GM12892 (cell line): ENCODE measurements around the gene HEXB. TPM values are rescaled to one million over a fixed set of nuclear protein-coding genes. Genes with fewer than 3 reads are reported as not detected.
A peak's percentile ranks its signal among the peaks of the same experiment; 100 is the strongest.

Experiments used
- DNase-seq: peaks from one replicate; pipeline ENCODE4 v3.0.0; 2011; ENCODE audit not compliant: insufficient read length
- FAIRE-seq: peaks from 2 replicates; lab custom pipeline; 2011; peaks lifted over from hg19 to GRCh38; lab: Jason Lieb, UNC
- POLR2A ChIP-seq: IDR thresholded peaks from 2 replicates; pipeline ENCODE4 v1.6.1; 2011; ENCODE audit warnings: low read depth, low read length, control low read depth
- POLR2AphosphoS5 ChIP-seq: IDR thresholded peaks from 2 replicates; pipeline ENCODE4 v1.6.1; 2011; ENCODE audit warnings: low read depth, low read length, control low read depth
- TAF1 ChIP-seq: IDR thresholded peaks from 2 replicates; pipeline ENCODE4 v1.6.1; 2011; ENCODE audit warnings: low read depth, mild to moderate bottlenecking, control low read depth, low read length, borderline replicate concordance
- polyA plus RNA-seq: library from polyadenylated mRNA; unstranded; fragments of >200 nt; gene quantifications from one replicate; pipeline ENCODE4 v1.2.1, GENCODE V29; 2012; ENCODE audit warnings: missing spikeins, inconsistent platforms; ENCODE audit not compliant: missing spikeins

The HEXB gene
- polyA plus RNA-seq = 50.9 TPM

- DNase-seq = peak; percentile 62
- TF ChIP-seq POLR2A (peak; percentile 75; the same call in 1 of the 2 replicates), POLR2AphosphoS5 (peak; percentile 80), TAF1 (0 out of 2 replicates have a peak, but pooled peaks have one; percentile 31)
- peak; percentile 70 for FAIRE-seq
Observed at GRCh38 chr5:74684900-74685851, at the start of gene HEXB. Gene HEXB, plus strand, starts transcription at chr5:74685233. Its CDS starts 28 bp downstream, at chr5:74685261.

DNA sequence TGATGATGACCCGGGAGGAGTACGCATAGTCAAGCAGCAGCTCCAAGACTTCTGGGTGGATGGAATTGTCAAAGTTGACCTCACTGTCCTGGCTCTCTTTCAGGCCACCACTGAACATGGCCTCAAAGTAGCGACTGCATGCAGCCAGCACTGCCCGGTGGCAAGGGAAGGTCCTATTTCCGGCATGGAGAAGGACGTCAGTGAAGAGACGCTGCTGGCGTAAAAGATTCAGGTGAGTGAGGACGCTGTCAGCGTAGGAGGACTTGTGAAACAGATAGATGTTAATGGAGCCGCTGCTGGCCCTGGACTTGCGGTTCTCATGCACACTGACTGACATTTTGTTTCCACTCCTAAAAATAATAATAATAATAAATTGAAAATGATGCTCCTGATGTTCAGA is 48.9 kb upstream of the HEXB start:
- DNase-seq = no peak
- no peak for FAIRE-seq
- TF ChIP-seq POLR2A = no peak
- TF ChIP-seq POLR2AphosphoS5 = no peak
- no peak for TF ChIP-seq TAF1

DNA sequence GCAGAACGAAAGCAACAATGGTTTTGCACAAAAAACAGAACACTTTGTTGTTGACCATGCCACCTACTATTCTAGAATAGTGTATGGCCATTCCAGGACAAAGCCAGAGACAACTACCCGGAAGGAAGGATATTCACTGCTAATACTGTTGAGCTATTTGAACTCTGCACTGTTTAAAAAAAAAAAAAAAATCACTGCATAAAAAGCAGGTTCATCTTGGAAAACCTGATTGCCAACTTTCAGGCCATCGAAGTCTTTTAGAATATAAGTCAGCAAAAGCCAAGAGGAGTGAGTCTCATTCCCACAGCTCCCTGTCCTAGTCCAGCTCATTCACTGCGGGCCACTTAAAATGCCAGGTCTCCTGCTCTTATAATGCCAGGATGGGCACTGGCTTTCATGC is 48.5 kb upstream of the HEXB start:
- DNase-seq = no peak
- TF ChIP-seq POLR2A = no peak
- no peak for TF ChIP-seq TAF1
- no peak for TF ChIP-seq POLR2AphosphoS5
- no peak for FAIRE-seq

DNA sequence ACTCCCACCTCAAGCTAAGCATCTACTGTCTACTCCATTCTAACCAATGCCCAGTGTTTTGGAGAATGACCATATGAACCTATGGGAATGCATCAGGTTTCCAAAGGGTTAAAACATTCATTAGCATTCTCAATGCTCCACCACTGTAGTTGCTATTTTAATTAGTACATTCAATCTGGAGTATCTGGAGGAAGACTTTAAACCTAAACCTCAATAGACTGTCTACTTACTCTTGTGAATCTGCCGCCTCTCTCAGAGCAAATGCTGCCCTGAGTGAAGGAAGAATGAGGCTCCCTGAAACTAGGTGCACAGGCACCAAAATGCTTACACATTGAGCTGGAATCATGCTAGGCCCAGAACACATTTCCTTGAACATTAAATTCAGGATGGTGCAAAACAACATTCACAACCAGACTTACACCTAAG is 46.5 kb upstream of the HEXB start:
- TF ChIP-seq POLR2A (no peak), TAF1 (no peak), POLR2AphosphoS5 (no peak)
- DNase-seq = no peak
- FAIRE-seq = peak; percentile 14

- DNase-seq (no peak), FAIRE-seq (peak; percentile 14)
- TF ChIP-seq POLR2A (no peak), POLR2AphosphoS5 (0 out of 2 replicates have a peak, but pooled peaks have one; percentile 21), TAF1 (no peak)
Observed at GRCh38 chr5:74638970-74639806, 45.8 kb upstream of the HEXB start.

- DNase-seq (peak; percentile 27), FAIRE-seq (peak; percentile 14)
- TF ChIP-seq POLR2AphosphoS5 (no peak), POLR2A (no peak), TAF1 (no peak)
Observed at GRCh38 chr5:74639807-74640449, 45.1 kb upstream of the HEXB start.

DNA sequence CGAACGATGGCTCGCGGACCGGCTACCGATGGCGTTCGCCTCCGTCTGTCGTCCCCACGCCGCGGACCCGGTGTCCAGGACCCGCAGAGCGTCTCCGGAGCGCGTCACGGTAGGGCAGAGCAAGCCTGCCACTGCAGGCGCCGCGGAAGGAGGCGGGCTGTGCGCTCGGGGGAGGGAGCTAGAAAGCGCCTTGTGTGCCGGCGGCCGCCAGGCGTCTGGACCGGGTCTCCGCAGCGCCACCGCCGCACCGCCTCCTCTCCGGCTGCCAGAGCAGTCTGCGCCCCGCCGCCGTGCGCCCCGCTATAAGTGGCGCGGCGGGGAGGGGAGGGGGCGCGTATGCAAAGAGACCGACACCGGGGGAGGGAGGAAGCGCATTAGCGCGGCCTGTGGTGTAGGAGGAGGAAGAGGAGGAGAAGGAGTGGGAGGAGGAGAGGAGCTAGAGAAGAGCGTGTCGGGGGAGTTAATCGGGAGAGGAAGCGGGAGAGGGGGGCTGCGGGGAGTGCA is 44.5 kb upstream of the HEXB start, which contains the start of gene ENC1:
TSS of gene ENC1 (minus strand) at position 279 of the 504 bp plus-strand sequence. CDS start 4,243 bp downstream, outside the sequence.
- peak; percentile 89 for FAIRE-seq
- peak; percentile 55 for DNase-seq
- TF ChIP-seq POLR2AphosphoS5 (no peak), POLR2A (peak; percentile 59; the same call in 1 of the 2 replicates), TAF1 (no peak)

- FAIRE-seq = no peak
- no peak for TF ChIP-seq TAF1
- DNase-seq = peak; percentile 13
Observed at GRCh38 chr5:74640954-74641734, 43.9 kb upstream of the HEXB start.

DNA sequence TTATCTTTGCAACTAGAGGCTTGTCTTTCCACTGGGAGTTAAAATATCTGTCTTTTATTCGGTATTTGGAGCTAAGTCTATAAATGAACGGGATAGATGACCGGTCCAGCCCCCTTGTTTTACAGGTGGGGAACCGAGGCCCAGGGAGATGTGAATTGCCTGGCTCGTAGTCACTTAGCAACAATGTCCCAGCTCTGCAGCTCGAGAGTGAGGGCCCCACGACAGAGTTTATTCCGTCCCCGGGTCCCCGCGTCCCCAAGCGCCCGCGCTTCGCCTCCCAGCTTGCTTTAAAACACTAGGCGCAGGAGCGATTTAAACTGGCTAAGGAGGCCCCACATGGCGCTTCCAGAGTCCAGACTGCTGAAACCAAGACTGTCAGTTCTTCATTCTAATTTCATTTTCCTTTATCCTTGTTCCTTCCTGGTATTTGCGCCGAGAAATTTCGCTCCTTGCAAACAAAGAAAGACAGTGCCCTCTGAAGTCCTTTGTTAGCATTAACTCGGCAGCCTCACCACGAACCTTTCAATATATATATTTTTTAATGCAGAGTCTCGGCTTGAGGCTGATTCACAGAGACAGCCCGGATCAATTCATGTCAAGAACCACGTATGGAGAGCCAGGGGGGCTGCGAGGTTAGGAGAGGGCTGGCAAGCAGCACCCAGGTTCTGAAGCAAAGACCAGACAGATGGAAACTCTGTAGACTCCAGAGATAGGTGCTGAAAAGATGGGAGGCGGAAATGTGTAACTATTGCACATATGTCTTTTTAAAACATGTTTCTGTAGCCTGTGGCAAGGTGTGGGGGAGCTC is 43.1 kb upstream of the HEXB start:
- DNase-seq = no peak
- TF ChIP-seq TAF1 = no peak
- TF ChIP-seq POLR2A = no peak
- TF ChIP-seq POLR2AphosphoS5 = no peak
- no peak for FAIRE-seq

GRCh38 chr5:74642543-74642863 is 42.5 kb upstream of the HEXB start:
- no peak for FAIRE-seq
- TF ChIP-seq POLR2AphosphoS5 = no peak
- TF ChIP-seq TAF1 = no peak
- no peak for TF ChIP-seq POLR2A
- no peak for DNase-seq
